HEK293T (cell line): ENCODE data around the gene TRIM47.

ENCODE experiments used
- BHLHE40 ChIP-seq: fragments of 450-650 bp; IDR thresholded peaks from 2 replicates; pipeline ENCODE4 v1.6.1; 2016; ENCODE audit warnings: mild to moderate bottlenecking, moderate library complexity, borderline replicate concordance
- ELF4 ChIP-seq: fragments of 450-650 bp; IDR thresholded peaks from 2 replicates; pipeline ENCODE4 v1.6.1; 2017; ENCODE audit warnings: antibody characterized with exemption
- FOXA1 ChIP-seq: fragments of 450-650 bp; IDR thresholded peaks from 2 replicates; pipeline ENCODE4 v1.6.1; 2016; ENCODE audit warnings: mild to moderate bottlenecking
- HDGF ChIP-seq: fragments of 450-650 bp; IDR thresholded peaks from 2 replicates; pipeline ENCODE4 v1.6.1; 2017; ENCODE audit warnings: antibody characterized with exemption, borderline replicate concordance
- NFRKB ChIP-seq: fragments of 450-650 bp; IDR thresholded peaks from 2 replicates; pipeline ENCODE4 v1.6.1; 2016; ENCODE audit warnings: mild to moderate bottlenecking, moderate library complexity
- SP1 ChIP-seq: fragments of 450-650 bp; IDR thresholded peaks from 2 replicates; pipeline ENCODE4 v1.6.1; 2017
- SUZ12 ChIP-seq: fragments of 450-650 bp; IDR thresholded peaks from 2 replicates; pipeline ENCODE4 v1.6.1; 2016; ENCODE audit warnings: mild to moderate bottlenecking

- TF ChIP-seq HDGF (no peak), FOXA1 (no peak), NFRKB (no peak), SP1 (no peak), ELF4 (no peak), SUZ12 (no peak), BHLHE40 (no peak)
Observed at GRCh38 chr17:75829747-75830146, 48.6 kb downstream of the TRIM47 start.
